GM19193 (cell line): ENCODE measurements around the gene LY86.
A peak's percentile ranks its signal among the peaks of the same experiment; 100 is the strongest.

ENCODE experiments used
- POLR2A ChIP-seq: IDR thresholded peaks from 4 replicates; pipeline ENCODE4 v1.6.1; 2011; ENCODE audit not compliant: insufficient read depth, insufficient read length; ENCODE audit errors: extremely low read depth

LY86 gene

DNA sequence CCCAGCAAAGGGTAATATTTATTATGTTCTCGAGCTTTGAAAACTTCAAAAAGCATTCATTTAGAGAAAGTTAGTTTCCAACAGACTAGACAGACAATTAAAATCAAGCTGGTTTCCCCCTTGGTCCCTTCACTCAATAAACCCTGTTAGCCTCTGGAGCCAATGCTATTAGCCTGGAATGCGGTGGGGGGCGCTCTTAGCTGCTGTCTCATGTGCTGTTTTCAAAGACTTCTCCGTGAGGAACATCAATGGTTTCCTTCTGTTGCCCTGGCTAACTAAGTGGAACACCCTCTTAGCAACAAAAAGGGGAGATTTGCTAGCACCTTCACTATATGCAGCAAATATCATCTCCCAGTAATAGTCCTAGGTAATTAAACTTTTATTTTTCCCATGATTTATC, 86.4 kb downstream of the LY86 start:
- no peak for TF ChIP-seq POLR2A

DNA sequence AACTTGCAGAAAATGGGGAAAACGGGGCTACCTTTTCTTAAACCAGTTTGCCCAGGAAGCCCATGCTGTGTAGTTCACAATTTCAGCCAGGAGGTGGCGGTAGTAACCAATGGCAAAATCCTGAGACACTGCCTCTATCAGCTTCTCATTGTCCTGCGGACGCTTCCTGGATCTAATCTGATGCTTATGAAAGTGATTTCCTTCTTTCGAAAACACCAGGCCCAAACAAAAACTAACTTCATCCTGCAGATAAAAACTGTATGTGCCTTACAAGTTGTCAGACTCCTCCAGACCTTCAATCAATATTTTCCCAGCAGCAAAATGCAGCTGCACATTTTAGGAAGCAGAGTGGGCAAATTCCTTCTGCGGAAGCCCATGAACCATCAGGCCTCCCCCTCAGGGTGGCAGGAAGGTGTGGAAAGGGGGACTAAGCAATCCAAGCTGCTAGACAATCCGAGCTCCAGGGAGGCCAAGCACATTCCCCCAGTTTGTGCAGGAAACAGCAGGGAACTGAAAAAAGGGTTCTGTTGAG, 88.5 kb downstream of the LY86 start:
- no peak for TF ChIP-seq POLR2A

DNA sequence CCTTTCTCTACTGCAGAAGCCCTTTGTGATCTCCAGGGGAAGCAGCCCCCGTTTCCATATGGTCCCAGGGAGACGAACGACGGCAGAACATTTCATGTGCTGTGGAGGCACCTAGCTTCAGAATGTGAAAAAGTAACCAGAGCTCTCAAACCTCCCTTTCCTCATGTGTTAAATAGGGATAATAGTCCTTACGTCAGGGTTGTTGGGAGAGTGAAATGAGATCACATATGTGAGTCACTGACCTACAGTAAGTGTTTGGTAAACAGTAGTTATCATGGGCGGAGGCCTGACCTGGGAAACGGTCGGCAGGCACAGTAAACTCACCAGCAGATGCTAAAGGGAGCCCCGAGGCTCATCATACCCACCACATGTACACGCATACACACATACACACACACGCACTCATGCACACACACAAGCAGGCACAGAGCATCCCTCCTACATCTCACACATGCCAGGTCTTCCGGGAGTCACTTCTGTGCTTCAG, 89.7 kb downstream of the LY86 start:
- TF ChIP-seq POLR2A: no peak

DNA sequence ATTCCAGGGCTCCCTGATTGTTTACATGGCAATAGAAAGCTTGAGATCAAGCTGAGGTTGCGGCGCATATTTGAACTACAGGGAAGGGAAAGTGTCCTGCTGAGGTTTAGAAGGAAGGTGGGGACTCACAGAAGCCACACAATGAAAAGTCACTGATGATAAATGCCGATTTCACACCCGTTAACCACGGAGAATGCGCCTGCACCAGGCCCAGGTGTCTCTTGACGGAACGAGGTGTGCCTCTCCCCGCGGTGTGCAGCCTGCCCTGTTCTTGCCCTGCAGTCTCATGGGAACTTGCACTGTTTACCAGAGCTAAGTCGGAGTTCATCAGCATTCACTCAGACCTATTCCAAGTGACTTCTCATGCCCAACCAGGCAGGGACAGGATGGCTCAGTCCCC, 90.3 kb downstream of the LY86 start:
- TF ChIP-seq POLR2A: no peak

DNA sequence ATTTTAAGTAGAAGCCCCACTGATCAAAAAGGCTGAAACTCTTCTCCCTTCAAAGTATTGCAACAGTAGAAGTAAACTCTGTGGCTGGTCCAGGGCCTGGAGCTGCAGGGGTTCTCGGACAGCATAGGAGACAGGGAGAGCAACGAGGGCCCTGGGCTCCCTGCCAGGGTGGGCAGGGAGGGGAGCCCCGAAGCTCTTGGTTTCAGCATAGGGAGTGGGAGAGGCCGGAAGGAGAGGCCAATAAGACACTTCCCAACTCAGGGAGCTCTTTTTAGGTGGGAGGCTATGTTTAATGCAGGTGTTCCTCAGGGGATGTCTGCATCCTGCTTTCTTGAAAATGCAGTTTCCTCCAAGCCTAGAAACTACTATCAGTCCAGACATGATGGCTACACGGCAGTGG, 91.1 kb downstream of the LY86 start:
- no peak for TF ChIP-seq POLR2A

DNA sequence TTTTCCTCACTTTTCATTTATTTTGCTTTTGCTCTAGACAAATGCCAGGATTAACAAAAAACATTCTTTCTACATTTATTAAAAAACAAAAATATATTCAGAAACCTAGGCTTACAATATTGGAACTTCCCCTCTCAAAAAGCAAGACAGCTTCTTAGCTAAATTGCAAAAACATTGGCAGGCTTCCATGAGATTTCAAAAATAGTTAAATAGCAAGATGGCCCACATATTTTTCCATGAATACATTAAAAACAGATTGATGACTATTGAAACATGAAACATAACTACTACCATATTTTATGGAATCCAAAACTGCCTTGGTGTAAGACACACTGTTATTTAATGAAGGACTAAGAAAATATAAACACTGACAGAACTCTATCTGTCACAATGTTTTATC, 92.0 kb downstream of the LY86 start:
- TF ChIP-seq POLR2A: no peak

DNA sequence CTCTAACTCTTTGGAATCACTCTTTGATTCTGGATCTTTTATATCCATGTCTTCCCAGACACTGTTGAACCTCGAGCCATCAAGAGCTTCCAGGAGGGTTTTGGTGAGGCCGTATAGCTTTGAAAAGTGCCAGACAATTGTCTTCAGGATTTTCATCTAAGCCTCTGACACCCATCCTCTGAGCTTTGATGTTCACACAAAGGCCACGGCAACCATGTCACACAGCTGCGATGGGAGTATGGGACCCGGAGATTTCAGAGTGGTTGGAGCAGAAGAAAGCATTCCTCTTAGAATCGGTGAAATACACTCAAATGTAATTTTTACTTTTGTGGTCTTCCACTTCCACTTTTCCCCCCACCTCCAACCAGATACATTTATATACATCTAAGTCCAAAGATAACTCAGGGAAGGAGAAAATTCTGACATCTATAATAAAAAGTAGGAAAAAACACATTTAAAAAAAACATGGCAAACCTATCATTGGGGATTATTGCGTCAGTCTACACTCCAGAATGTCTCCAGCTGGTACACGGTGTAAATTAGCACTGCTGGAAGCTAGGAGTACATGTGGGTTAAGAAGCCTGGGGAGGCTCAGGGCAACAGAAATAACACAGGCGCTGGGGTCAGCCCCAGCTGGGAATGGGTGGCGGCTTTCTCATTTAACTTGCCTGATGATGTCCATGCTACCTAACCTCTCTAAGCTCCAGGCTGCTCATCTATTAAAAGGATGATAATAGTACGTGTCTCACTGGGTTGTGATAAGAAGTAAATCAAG, 92.7 kb downstream of the LY86 start:
- no peak for TF ChIP-seq POLR2A

DNA sequence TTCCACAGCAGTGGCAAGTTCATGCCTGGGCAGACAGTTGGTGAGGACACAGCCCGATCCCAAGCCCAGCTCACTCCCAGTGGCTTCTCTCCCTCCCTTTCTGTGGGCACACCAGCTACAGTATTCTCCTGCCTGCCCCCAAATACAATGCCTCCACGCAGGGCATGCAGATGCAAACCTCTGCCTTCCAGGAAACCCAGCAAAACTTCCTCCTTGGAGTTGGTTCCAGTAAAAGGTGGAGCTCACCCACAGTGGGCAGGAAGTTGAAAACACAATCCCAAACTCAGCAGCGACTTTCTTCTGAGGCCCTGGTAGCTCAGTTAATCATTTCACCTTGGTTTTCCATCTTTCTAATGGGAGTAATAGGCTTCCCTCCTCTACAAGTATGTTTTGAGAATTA, 93.7 kb downstream of the LY86 start:
- no peak for TF ChIP-seq POLR2A

DNA sequence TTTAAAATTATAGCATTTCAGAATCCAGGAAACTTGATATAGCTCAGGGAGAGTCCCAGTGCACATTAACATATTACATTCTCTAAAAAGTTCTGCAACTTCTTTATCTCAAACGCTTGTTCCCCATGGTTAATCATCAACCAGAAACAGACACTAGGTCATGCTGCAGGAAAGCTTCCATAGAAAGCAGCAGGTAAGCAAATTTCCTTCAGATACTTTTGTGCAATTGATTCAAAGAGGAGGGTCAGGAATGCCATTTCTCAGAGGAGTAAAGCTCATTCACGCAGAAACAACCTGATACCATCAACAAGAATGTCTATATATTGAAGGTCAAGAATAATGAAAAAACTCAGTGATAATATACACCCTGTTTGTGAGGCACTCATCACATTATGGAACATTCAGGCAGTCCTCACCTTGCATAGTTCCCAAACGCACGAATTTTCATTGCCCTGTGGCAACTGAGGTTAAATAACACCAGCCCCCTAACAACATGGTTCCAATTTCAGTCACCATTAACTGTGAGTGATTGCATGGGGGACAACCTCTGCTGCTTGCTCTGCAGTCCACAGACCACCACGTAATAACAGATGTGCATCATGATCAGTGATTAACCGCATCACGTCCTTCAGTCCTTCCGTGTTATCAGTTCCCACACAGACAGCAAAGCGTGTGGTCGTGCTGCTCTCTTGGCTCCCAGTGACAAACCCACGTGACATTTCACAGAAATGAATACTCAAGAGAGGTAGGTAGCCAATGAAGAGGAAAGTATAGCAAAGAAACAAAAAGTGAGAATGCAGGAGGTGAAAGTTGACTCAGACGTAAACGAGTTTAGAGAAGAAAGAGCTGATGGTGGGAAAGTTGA, 95.7 kb downstream of the LY86 start:
- TF ChIP-seq POLR2A: peak; percentile 25

DNA sequence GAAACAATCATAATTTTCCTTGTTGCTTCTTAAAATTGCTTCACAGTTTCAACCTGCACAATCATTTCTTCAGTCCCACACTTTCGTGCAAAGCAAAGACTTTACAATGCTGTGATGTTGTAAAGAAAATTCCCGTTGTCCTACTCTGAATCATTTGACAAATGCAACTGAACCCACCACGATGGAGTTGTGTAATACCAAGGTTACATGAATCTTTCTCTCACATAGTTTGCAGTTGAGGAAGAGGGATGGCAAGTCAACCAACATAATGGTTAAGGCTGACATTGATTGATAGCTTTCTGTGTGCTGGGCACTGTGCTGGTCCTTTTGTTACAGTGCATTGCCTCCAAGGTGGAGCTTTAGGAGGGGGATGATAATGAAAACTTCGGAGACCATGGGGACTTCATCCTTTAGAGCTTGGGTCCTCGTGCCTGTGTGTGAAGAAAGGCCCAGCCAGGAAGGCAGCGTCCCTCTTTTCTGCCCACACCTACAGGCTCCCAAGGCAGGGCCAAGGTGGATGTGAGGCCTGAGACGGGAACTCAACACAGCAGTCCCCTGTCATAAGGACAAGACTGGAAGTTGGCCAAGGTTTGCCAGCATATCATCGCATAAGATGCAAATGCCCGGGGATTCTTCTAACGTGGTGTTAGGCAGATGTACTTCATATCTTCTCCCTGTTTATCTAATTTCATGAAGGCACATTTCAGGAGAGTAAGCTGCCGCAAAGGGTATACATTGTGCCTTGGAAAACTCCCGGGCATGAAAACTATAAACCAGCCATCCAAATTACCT, 96.9 kb downstream of the LY86 start:
- TF ChIP-seq POLR2A: no peak

DNA sequence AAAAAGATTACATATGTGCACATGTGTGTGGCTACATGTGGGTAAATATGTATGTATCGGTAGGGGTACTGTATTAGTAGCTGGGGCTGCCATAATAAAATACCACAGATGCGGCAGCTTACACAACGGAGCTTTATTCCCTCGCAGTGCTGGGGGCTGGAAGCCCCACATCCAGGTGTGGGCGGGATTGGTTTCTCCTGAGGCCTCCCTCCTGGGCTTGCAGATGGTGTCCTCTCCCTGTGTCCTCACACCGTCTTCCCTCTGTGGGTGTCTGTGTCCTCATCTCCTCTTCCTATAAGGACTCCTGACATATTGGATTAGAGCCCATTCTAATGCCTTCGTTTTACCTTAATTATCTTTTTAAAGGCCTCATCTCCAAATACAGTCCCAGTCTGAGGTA, 97.7 kb downstream of the LY86 start:
- TF ChIP-seq POLR2A: no peak

DNA sequence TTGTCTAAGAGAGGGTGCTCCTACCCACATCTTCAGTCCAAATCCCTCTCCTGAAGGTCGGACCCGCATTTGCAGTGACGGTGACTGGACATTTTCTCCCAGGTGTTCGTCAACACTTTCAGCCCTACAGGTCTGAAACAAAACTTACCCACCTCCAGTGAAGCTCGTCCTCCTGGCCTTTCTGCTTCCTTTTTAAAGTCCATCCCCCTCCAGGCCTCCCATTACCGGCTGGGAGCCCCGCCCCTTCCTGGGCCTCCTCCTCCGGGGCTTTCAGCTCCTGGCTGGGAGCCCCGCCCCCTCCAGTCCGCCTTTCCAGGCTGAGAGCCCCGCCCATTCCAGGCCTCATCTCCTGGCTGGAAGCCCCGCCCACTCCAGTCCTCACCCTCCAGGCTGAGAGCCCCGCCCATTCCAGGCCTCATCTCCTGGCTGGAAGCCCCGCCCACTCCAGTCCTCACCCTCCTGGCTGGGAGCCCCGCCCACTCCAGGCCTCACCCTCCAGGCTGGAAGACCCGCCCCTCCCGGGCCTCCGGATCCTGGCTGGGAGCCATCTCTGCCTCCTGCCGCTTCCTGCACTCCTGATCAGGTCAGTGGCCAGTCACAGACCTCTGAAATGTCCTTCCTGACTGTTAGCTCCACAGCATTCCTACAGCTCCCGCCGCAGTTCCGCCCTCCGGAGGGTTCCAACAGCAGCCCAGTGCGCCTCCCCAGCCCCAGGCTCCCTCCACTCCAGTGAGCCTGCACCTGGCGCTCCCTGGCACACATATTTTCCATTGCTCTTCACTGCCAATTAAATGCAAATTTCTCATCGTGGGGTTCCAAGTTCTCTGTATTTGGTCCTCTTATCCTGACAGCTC, 98.5 kb downstream of the LY86 start:
- no peak for TF ChIP-seq POLR2A

DNA sequence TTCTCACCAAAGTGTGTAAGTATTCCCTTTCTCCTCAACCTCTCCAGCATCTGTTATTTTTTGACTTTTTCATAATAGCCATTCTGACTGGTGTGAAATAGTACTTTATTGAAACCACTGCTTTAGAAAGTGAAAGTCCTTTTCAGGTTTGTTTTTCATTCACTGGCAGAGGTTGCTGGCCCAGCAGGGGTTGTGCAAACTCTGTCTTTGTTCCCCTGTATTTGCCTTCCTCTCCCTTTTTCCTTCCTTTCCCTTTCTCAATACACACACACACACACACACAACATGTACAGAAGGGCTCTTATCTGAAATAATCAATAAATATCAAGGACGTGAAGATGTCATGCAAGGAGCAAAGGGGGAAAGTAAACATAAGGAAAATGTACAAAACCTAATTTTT, 99.8 kb downstream of the LY86 start:
- TF ChIP-seq POLR2A: no peak

DNA sequence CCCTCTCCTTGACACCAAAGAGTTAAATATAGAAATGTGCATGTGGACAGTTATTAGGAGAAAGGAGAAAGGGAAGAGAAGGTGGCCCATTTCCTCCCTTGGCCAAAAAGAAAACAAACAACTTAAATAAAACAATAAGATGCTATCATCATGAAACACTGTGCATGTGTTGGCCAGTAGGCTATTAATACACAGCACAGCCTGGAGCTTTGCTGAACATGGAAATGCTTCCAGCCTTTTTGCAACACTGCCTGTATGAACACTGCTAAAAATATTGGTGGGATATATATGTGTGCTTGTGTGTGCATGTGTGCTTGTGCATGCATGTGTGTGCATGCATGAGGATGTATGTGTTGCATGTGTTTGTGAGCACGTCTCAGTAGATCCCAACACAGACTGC, 100.4 kb downstream of the LY86 start:
- no peak for TF ChIP-seq POLR2A
